ENCODE data around the gene USP3. TPM values are rescaled to one million over a fixed set of nuclear protein-coding genes. Genes with fewer than 3 reads are reported as not detected.

The USP3 gene
- total and polyA plus RNA-seq, 2 of the 13 experiments (the other 11 are each of a cell fraction or from before 2014, with no cell fraction given), result 14.3 to 61.2 TPM

- TF ChIP-seq, protein P1, sequence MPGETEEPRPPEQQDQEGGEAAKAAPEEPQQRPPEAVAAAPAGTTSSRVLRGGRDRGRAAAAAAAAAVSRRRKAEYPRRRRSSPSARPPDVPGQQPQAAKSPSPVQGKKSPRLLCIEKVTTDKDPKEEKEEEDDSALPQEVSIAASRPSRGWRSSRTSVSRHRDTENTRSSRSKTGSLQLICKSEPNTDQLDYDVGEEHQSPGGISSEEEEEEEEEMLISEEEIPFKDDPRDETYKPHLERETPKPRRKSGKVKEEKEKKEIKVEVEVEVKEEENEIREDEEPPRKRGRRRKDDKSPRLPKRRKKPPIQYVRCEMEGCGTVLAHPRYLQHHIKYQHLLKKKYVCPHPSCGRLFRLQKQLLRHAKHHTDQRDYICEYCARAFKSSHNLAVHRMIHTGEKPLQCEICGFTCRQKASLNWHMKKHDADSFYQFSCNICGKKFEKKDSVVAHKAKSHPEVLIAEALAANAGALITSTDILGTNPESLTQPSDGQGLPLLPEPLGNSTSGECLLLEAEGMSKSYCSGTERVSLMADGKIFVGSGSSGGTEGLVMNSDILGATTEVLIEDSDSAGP (CRISPR knock-in tag; IDR thresholded peaks at IDR 0.05; ENCODE audit: borderline replicate concordance), result no peak
- TF ChIP-seq SATB2 (CRISPR knock-in tag; IDR thresholded peaks at IDR 0.05) (no peak), TRIM24 (CRISPR knock-in tag; IDR thresholded peaks at IDR 0.05) (no peak), ZNF274 (CRISPR knock-in tag; IDR thresholded peaks at IDR 0.05) (no peak), DNMT3B (CRISPR knock-in tag; conservative IDR thresholded peaks at IDR 0.05) (no peak), SAP130 (CRISPR knock-in tag; IDR thresholded peaks at IDR 0.05; ENCODE audit: low read depth) (peak; percentile 44), ZBTB43 (CRISPR knock-in tag; conservative IDR thresholded peaks at IDR 0.05) (0 out of 2 replicates have a peak, but pooled peaks have one; percentile 23), SMARCC2 (IDR thresholded peaks at IDR 0.05) (no peak), HOXA7 (CRISPR knock-in tag; IDR thresholded peaks at IDR 0.05) (no peak), ZNF446 (CRISPR knock-in tag; IDR thresholded peaks at IDR 0.05) (no peak), ZNF530 (CRISPR knock-in tag; IDR thresholded peaks at IDR 0.05; ENCODE audit: low read depth) (no peak), ELF1 (CRISPR knock-in tag; IDR thresholded peaks at IDR 0.05) (peak; percentile 64), TP53 (CRISPR knock-in tag; conservative IDR thresholded peaks at IDR 0.05) (no peak), ZNF790 (CRISPR knock-in tag; IDR thresholded peaks at IDR 0.05; ENCODE audit: borderline replicate concordance) (no peak), NCOR1 (IDR thresholded peaks at IDR 0.05; ENCODE audit: borderline replicate concordance, low read length) (peak; percentile 63; the same call in 1 of the 2 replicates), ZKSCAN1 (IDR thresholded peaks at IDR 0.05; ENCODE audit: low read length) (no peak), ZFP37 (CRISPR knock-in tag; IDR thresholded peaks at IDR 0.05; ENCODE audit: borderline replicate concordance) (no peak), BATF2 (CRISPR knock-in tag; IDR thresholded peaks at IDR 0.05) (no peak), STAG1 (CRISPR knock-in tag; IDR thresholded peaks at IDR 0.05) (no peak), ZNF7 (CRISPR knock-in tag; IDR thresholded peaks at IDR 0.05) (no peak), SCMH1 (CRISPR knock-in tag; IDR thresholded peaks at IDR 0.05; ENCODE audit: borderline replicate concordance) (no peak), PHF5A (CRISPR knock-in tag; IDR thresholded peaks at IDR 0.05; ENCODE audit: low read depth, unreplicated experiment) (no peak), MAFK (conservative IDR thresholded peaks at IDR 0.05 in 1 of 2, IDR thresholded peaks at IDR 0.05 in 1 of 2; ENCODE audit: low read length in 2 of 2) (peak; percentile 36 to 46; a peak in 3 of 4 replicates), EP300 (IDR thresholded peaks at IDR 0.05; ENCODE audit: low read depth in 2 of 2, low read length in 2 of 2) (peak in 1 of 2 experiments; percentile 48; a peak in 2 of 4 replicates), EP300 (CRISPR knock-in tag; IDR thresholded peaks at IDR 0.05; ENCODE audit: borderline replicate concordance) (no peak), PITX1 (CRISPR knock-in tag; IDR thresholded peaks at IDR 0.05) (no peak), SYNCRIP (IDR thresholded peaks at IDR 0.05; ENCODE audit: insufficient read depth, low read depth, low read length) (no peak), ZNF230 (CRISPR knock-in tag; IDR thresholded peaks at IDR 0.05) (no peak)
- TF ChIP-seq, protein P2, sequence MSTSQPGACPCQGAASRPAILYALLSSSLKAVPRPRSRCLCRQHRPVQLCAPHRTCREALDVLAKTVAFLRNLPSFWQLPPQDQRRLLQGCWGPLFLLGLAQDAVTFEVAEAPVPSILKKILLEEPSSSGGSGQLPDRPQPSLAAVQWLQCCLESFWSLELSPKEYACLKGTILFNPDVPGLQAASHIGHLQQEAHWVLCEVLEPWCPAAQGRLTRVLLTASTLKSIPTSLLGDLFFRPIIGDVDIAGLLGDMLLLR (CRISPR knock-in tag; IDR thresholded peaks at IDR 0.05), result no peak
These were observed 10.1 kb downstream of the USP3 start (continued) for GRCh38 chr15:63514531-63514943.

Data from HepG2 (cell line).